Nephron progenitor cell (in vitro differentiated cells): ENCODE data around the gene PPP1R14C.

ENCODE experiments used
- DNase-seq: peaks from one replicate; pipeline ENCODE4 v3.0.0; 2021
- H3K27ac Mint-ChIP-seq: 2 replicates; pipeline ENCODE4 v1.8.0; 2021; ENCODE audit warnings: mild to moderate bottlenecking, moderate library complexity, mixed read lengths
- H3K27me3 Mint-ChIP-seq: 2 replicates; pipeline ENCODE4 v1.8.0; 2021; ENCODE audit warnings: mild to moderate bottlenecking, low read depth, mixed read lengths; ENCODE audit not compliant: poor library complexity
- H3K36me3 Mint-ChIP-seq: 2 replicates; pipeline ENCODE4 v1.8.0; 2021; ENCODE audit warnings: low read depth, mixed read lengths
- H3K4me1 Mint-ChIP-seq: 2 replicates; pipeline ENCODE4 v1.8.0; 2021; ENCODE audit warnings: mixed read lengths
- H3K4me3 Mint-ChIP-seq: 2 replicates; pipeline ENCODE4 v1.8.0; 2021; ENCODE audit warnings: mild to moderate bottlenecking, moderate library complexity, mixed read lengths
- H3K9me3 Mint-ChIP-seq: 2 replicates; pipeline ENCODE4 v1.8.0; 2021; ENCODE audit warnings: mild to moderate bottlenecking, moderate library complexity, mixed read lengths
- TF ChIP-seq, protein P1 (sequence below): fragments of 200-600 bp; sonication (generic); IDR thresholded peaks from 2 replicates; pipeline ENCODE4 v1.5.0; 2021; ENCODE audit warnings: antibody characterized with exemption

Gene PPP1R14C

GRCh38 chr6:150280703-150281102 is 137.9 kb downstream of the PPP1R14C start:
- Mint-ChIP-seq H3K4me3 (no peak overlapping the region), H3K27me3 (peaks cover 67% of the 10 kb centered on the region), H3K9me3 (peaks cover 31% of the 10 kb centered on the region), H3K36me3 (peaks cover 7% of the 10 kb centered on the region), H3K4me1 (peaks cover 35% of the 10 kb centered on the region), H3K27ac (no peak overlapping the region)
- no peak for DNase-seq
- TF ChIP-seq, protein P1, sequence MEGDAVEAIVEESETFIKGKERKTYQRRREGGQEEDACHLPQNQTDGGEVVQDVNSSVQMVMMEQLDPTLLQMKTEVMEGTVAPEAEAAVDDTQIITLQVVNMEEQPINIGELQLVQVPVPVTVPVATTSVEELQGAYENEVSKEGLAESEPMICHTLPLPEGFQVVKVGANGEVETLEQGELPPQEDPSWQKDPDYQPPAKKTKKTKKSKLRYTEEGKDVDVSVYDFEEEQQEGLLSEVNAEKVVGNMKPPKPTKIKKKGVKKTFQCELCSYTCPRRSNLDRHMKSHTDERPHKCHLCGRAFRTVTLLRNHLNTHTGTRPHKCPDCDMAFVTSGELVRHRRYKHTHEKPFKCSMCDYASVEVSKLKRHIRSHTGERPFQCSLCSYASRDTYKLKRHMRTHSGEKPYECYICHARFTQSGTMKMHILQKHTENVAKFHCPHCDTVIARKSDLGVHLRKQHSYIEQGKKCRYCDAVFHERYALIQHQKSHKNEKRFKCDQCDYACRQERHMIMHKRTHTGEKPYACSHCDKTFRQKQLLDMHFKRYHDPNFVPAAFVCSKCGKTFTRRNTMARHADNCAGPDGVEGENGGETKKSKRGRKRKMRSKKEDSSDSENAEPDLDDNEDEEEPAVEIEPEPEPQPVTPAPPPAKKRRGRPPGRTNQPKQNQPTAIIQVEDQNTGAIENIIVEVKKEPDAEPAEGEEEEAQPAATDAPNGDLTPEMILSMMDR, result no peak

DNA sequence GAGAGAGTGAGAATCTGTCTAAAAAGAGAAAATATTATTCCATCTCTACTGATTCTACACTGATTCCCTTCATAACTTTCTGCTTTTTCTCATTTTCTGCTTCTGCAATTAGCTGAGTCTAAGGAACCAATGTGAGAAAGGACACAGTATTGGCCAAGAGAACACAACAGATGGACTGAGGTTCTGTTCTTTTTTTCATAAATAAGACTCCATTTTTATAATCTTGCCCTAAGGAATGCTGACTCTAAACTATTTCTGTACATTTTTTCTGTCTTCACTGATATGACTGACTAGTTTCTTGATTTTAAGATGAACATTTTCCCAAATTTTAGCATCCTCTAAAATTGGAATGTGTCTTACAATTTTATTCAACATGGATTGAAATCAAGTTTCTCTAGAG is 138.9 kb downstream of the PPP1R14C start:
- Mint-ChIP-seq H3K9me3 (peaks cover 42% of the 10 kb centered on the region), H3K4me1 (peaks cover 31% of the 10 kb centered on the region)

DNA sequence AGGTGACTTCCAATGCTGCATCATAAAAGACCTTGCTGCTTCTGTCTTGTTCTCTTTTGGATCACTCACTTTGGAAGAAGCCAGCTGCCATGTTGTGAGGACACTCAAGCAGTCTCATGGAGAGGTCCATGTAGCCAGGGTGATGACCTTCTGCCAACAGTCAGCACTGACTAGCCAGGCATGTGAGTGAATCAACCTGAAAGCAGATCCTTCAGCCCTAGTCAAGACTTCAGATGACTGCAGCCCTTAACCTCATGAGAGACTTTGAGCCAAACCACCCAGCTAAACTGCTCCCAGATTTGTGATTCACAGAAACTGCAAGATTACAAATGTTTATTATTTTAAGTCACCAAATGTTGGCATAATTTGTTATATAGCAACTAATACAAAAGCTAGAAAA is 140.0 kb downstream of the PPP1R14C start:
- no peak for DNase-seq
- peaks cover 48% of the 10 kb centered on the region for H3K9me3 Mint-ChIP-seq
- H3K4me1 Mint-ChIP-seq, result peaks cover 21% of the 10 kb centered on the region
- H3K27ac Mint-ChIP-seq, result no peak overlapping the region
- peaks cover 20% of the 10 kb centered on the region for H3K36me3 Mint-ChIP-seq
- peaks cover 51% of the 10 kb centered on the region for H3K27me3 Mint-ChIP-seq
- TF ChIP-seq, protein P1, result no peak
- no peak overlapping the region for H3K4me3 Mint-ChIP-seq

More for the DNA sequence above, 138.9 kb downstream of the PPP1R14C start:
- peaks cover 56% of the 10 kb centered on the region for H3K27me3 Mint-ChIP-seq
- no peak overlapping the region for H3K27ac Mint-ChIP-seq
- H3K4me3 Mint-ChIP-seq, result no peak overlapping the region
- TF ChIP-seq, protein P1, result no peak
- H3K36me3 Mint-ChIP-seq, result peaks cover 16% of the 10 kb centered on the region
- DNase-seq, result no peak

- Mint-ChIP-seq H3K9me3 (peaks cover 42% of the 10 kb centered on the region), H3K36me3 (peaks cover 20% of the 10 kb centered on the region), H3K4me3 (no peak overlapping the region), H3K27ac (no peak overlapping the region), H3K4me1 (peaks cover 4% of the 10 kb centered on the region), H3K27me3 (peaks cover 53% of the 10 kb centered on the region)
- TF ChIP-seq, protein P1, result no peak
- no peak for DNase-seq
These were observed 143.6 kb downstream of the PPP1R14C start for GRCh38 chr6:150286460-150286859.

DNA sequence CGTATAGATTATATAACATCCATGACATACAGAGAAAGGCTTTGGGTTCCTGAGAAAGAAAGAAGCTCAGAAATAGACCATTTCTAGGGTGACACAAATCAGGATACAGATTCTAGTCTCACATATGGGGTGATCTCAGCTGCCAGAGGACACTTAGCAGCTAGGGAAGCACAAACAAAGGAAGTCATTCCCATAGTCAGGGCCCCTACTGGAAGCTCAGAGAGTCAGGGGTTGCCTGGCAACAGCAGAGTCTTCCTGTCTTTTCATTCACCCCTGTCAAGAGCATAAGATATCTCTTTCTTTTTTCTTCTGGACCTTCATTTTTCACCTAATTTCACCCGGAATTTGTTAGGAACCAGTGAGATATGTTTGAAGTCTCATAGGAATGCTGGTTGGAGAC is 144.1 kb downstream of the PPP1R14C start:
- H3K36me3 Mint-ChIP-seq, result peaks cover 19% of the 10 kb centered on the region
- peaks cover 49% of the 10 kb centered on the region for H3K27me3 Mint-ChIP-seq
- TF ChIP-seq, protein P1, result no peak
- peaks cover 42% of the 10 kb centered on the region for H3K9me3 Mint-ChIP-seq
- no peak overlapping the region for H3K27ac Mint-ChIP-seq
- DNase-seq, result no peak
- peaks cover 4% of the 10 kb centered on the region for H3K4me1 Mint-ChIP-seq
- H3K4me3 Mint-ChIP-seq, result no peak overlapping the region

GRCh38 chr6:150288456-150288855 is 145.6 kb downstream of the PPP1R14C start:
- H3K36me3 Mint-ChIP-seq, result peaks cover 13% of the 10 kb centered on the region
- no peak overlapping the region for H3K4me3 Mint-ChIP-seq
- H3K27ac Mint-ChIP-seq, result no peak overlapping the region
- H3K9me3 Mint-ChIP-seq, result peaks cover 34% of the 10 kb centered on the region
- peaks cover 4% of the 10 kb centered on the region for H3K4me1 Mint-ChIP-seq
- DNase-seq, result no peak
- H3K27me3 Mint-ChIP-seq, result peaks cover 38% of the 10 kb centered on the region
- TF ChIP-seq, protein P1, result no peak
